Activated CD8-positive, alpha-beta memory T cell treated with anti-CD3 and anti-CD28 coated beads for 48 hours (primary cell): ENCODE data around the gene HEPN1.

Source experiments
- DNase-seq, 3 experiments: peaks; one replicate each; pipeline ENCODE4 v3.0.0-alpha.2; 2020; ENCODE audit warnings: low read depth in 2 of 3, low spot score in 2 of 3

Gene HEPN1

GRCh38 chr11:124899383-124900145, 19.5 kb upstream of the HEPN1 start:
- DNase-seq, result no peak

GRCh38 chr11:124900464-124900863, 18.6 kb upstream of the HEPN1 start:
- no peak for DNase-seq

GRCh38 chr11:124902616-124903015, 16.4 kb upstream of the HEPN1 start:
- no peak for DNase-seq

GRCh38 chr11:124915541-124916369, 3.3 kb upstream of the HEPN1 start:
- no peak for DNase-seq

- DNase-seq, result no peak
Measured at GRCh38 chr11:124916370-124916710, 2.7 kb upstream of the HEPN1 start.

GRCh38 chr11:124917115-124917637, 1.9 kb upstream of the HEPN1 start:
- DNase-seq, result no peak

GRCh38 chr11:124919898-124920297, 848 bp downstream of the HEPN1 start:
- DNase-seq, result no peak

GRCh38 chr11:124920356-124920755, 1.3 kb downstream of the HEPN1 start:
- DNase-seq, result no peak

- peak; percentile 52 to 67 (median 59) for DNase-seq
Measured at GRCh38 chr11:124920870-124921609, 2.0 kb downstream of the HEPN1 start.

GRCh38 chr11:124922831-124923230, 3.8 kb downstream of the HEPN1 start:
- no peak for DNase-seq

GRCh38 chr11:124923296-124923695, 4.2 kb downstream of the HEPN1 start:
- DNase-seq, result no peak

- no peak for DNase-seq
Measured at GRCh38 chr11:124928942-124929665, 10.1 kb downstream of the HEPN1 start.

GRCh38 chr11:124930799-124931198, 11.7 kb downstream of the HEPN1 start:
- DNase-seq, result no peak

- no peak for DNase-seq
Measured at GRCh38 chr11:124934862-124935547, 16.0 kb downstream of the HEPN1 start.

GRCh38 chr11:124935548-124936514, 16.8 kb downstream of the HEPN1 start, which contains the start of gene HEPACAM:
Gene HEPACAM (minus strand): TSS chr11:124936047. CDS start chr11:124936006, 41 bp downstream.
- DNase-seq, result no peak

- DNase-seq, result no peak
Measured at GRCh38 chr11:124937336-124937935, 18.4 kb downstream of the HEPN1 start.

GRCh38 chr11:124938206-124938765, 19.2 kb downstream of the HEPN1 start:
- no peak for DNase-seq

GRCh38 chr11:124938970-124939369, 19.9 kb downstream of the HEPN1 start:
- DNase-seq, result no peak
